Effector memory CD8-positive, alpha-beta T cell (primary cell): ENCODE data around the gene DGKG.

Experiments
- ATAC-seq: fragments of 150-1000 bp; cut with Tn5 transposase; replicated peaks from 2 replicates; pipeline ENCODE4 v1.10.0; 2021; ENCODE audit warnings: mild to moderate bottlenecking, moderate library complexity
- DNase-seq, 3 experiments: peaks; one replicate each; pipeline ENCODE4 v3.0.0; 2021
- H3K27ac Mint-ChIP-seq, 2 donors: one replicate each; pipeline ENCODE4 v1.8.0; 2022; ENCODE audit warnings: mild to moderate bottlenecking in 2 of 2, mixed read lengths in 2 of 2, moderate library complexity in 2 of 2
- H3K27me3 Mint-ChIP-seq, 2 donors: one replicate each; pipeline ENCODE4 v1.8.0; 2022; ENCODE audit warnings: mixed read lengths in 2 of 2
- H3K36me3 Mint-ChIP-seq: one replicate; pipeline ENCODE4 v1.8.0; 2022; ENCODE audit warnings: mild to moderate bottlenecking, moderate library complexity, mixed read lengths; ENCODE audit not compliant: insufficient read depth
- H3K4me1 Mint-ChIP-seq, 2 donors: one replicate each; pipeline ENCODE4 v1.8.0; 2022; ENCODE audit warnings: low read depth in 2 of 2, mixed read lengths in 2 of 2
- H3K4me3 Mint-ChIP-seq, 2 donors: one replicate each; pipeline ENCODE4 v1.8.0; 2022; ENCODE audit warnings: mild to moderate bottlenecking in 2 of 2, mixed read lengths in 2 of 2, moderate library complexity in 2 of 2
- H3K9me3 Mint-ChIP-seq, 2 donors: one replicate each; pipeline ENCODE4 v1.8.0; 2022; ENCODE audit warnings: mixed read lengths in 2 of 2

The DGKG gene

GRCh38 chr3:186144257-186144656, 217.8 kb downstream of the DGKG start:
- DNase-seq (no peak), ATAC-seq (no peak)
- H3K27ac Mint-ChIP-seq, result no peak overlapping the region
- no peaks in the 10 kb centered on the region for H3K36me3 Mint-ChIP-seq
- peaks cover 21 to 82% of the 10 kb centered on the region in 2 donors for H3K27me3 Mint-ChIP-seq
- no peaks in the 10 kb centered on the region for H3K9me3 Mint-ChIP-seq
- H3K4me1 Mint-ChIP-seq, result no peaks in the 10 kb centered on the region
- H3K4me3 Mint-ChIP-seq, result no peak overlapping the region

DNA sequence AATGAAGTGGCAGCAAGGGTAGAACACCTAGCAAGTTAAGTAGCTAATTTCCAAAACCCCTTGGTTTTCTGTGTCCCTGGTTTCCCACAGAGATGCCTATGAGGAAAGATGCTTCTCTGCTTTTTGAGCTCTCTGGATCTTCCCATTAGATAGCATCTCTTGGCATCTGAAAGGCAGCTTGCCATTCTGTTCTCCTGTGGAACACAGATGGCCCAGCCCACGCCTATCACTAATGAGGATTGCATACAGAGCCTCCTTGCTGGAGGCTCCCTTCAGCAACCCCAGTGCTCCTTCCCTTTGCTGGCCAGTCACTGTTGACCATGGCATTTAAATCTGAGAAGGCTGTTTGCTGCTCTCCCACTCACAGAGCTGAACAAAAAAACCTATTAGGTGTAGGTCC, 218.8 kb downstream of the DGKG start:
- DNase-seq (no peak), ATAC-seq (no peak)
- Mint-ChIP-seq H3K27ac (no peak overlapping the region), H3K36me3 (no peaks in the 10 kb centered on the region), H3K27me3 (peaks cover 18 to 83% of the 10 kb centered on the region in 2 donors), H3K4me3 (no peak overlapping the region), H3K4me1 (peaks cover 0 to 1% of the 10 kb centered on the region in 2 donors), H3K9me3 (no peaks in the 10 kb centered on the region)

DNA sequence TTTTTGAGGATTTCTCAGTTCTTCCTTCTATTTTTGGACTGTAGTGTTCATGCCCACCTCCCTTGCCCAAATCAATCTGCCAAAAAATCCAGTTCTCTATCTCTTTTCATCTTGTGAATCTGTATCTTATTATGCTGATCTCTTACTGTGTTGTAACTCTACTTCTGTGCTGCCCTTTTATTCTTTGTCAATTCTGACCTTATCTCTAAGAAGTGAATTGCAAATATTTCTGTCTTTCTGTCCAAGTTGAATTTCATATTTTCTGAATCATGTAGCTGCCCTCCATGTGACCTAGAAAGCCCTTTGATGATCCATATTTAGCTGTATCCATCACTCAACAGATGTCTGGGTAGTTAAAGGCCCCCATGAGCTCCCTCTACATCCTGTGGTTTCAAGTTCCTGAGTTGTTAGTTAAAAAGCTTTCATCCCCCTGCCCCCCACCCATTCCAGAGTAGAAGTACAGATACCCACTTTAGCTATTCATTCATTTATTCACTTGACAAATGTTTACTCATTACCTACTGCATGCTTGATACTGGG, 219.6 kb downstream of the DGKG start:
- ATAC-seq (no peak), DNase-seq (no peak)
- no peaks in the 10 kb centered on the region for H3K36me3 Mint-ChIP-seq
- H3K4me3 Mint-ChIP-seq, result no peak overlapping the region
- H3K4me1 Mint-ChIP-seq, result peaks cover 0 to 3% of the 10 kb centered on the region in 2 donors
- H3K27me3 Mint-ChIP-seq, result peaks cover 18 to 82% of the 10 kb centered on the region in 2 donors
- no peaks in the 10 kb centered on the region for H3K9me3 Mint-ChIP-seq
- no peak overlapping the region for H3K27ac Mint-ChIP-seq

DNA sequence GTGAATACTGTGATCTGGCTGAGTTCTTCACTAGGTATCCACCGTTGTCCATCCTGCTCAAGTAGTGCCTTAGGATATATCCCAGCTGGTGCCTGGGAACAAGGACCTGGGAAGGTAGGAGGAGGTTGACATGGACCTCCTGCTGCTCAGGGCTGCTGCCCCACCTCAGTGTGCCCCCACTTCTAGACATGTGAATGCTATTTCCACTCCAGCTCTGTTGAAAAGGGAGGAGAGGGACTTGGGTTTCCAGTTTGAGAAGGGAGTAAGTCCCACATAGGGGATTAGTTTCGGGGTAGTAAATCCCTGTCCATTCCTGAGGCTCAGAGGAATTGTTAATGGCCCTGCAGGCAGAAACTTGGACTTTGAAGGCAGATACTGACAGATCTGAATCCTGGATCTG, 220.2 kb downstream of the DGKG start:
- DNase-seq (no peak), ATAC-seq (no peak)
- Mint-ChIP-seq H3K27me3 (peaks cover 18 to 79% of the 10 kb centered on the region in 2 donors), H3K9me3 (no peaks in the 10 kb centered on the region), H3K4me3 (no peak overlapping the region), H3K36me3 (no peaks in the 10 kb centered on the region), H3K4me1 (peaks cover 0 to 3% of the 10 kb centered on the region in 2 donors), H3K27ac (no peak overlapping the region)

DNA sequence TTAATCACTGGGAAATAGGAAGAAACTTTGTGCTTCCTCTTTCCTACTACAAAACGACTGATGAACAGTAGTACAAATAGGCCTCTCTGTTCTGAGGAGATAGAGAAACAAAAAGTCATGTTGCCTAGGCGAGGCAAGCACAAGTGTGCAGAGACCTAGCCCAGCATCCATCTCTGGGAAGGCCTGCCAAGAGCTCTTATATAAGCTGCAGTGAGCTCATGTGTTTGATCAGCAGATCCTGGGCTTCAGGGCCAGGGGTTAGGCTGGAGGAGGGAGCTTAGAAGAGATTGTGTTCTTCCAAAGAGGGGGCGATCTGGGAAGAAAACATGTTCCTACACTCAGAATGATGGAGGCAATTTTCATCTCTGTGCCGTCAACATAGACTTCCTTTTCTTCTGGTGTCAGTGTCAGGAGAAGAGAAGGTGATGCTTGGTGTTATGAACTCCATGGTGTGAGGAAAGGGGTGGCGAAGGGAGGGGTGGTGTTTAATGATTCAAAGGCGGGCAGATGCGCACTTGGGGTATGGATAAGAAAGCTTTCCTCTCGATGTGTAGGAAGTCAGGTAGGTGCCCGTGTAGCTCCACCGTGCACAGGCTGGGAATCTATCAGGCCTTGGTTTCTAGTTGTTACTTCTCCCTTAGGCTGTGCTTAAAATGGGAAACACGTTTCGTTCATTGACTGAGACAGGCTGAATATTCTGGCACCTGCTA, 223.6 kb downstream of the DGKG start:
- no peaks in the 10 kb centered on the region for H3K9me3 Mint-ChIP-seq
- ATAC-seq, result no peak

DNA sequence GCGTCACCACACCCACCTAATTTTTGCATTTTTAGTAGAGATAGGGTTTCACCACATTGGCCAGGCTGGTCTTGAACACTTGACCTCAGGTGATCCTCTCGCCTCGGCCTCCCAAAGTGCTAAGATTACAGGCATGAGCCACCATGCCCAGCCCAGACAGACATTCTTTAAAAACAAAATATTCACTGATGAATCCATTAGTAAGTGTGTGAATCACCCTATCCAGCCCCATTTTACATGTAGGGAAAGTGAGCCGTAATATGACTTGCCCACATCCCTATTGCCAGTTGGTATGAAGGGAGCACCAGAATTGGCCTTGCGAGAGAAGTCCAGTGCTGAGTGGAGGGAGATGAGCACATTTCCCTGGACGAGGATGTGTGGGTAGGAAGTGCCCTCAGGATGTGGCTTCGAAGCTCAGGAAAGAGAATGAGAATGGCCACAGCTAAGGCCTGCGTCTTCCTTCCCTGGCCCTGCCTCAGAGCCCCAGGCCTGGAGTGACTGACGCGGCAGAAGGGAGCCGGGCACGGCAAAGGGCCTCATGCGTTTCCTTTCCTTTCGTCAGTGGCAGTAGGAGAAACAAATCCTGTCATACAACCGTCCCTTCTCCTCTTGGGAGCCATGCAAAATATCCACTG, 224.9 kb downstream of the DGKG start:
- H3K4me3 Mint-ChIP-seq, result no peak overlapping the region
- ATAC-seq (no peak), DNase-seq (no peak)
- H3K36me3 Mint-ChIP-seq, result no peaks in the 10 kb centered on the region
- H3K4me1 Mint-ChIP-seq, result peaks cover 0 to 3% of the 10 kb centered on the region in 2 donors
- peaks cover 18 to 80% of the 10 kb centered on the region in 2 donors for H3K27me3 Mint-ChIP-seq
- H3K27ac Mint-ChIP-seq, result no peak overlapping the region
- no peaks in the 10 kb centered on the region for H3K9me3 Mint-ChIP-seq

More for the DNA sequence above, 223.6 kb downstream of the DGKG start:
- Mint-ChIP-seq H3K36me3 (no peaks in the 10 kb centered on the region), H3K27ac (no peak overlapping the region), H3K4me3 (no peak overlapping the region), H3K4me1 (peaks cover 0 to 3% of the 10 kb centered on the region in 2 donors), H3K27me3 (peaks cover 20 to 78% of the 10 kb centered on the region in 2 donors)
- DNase-seq, result no peak

DNA sequence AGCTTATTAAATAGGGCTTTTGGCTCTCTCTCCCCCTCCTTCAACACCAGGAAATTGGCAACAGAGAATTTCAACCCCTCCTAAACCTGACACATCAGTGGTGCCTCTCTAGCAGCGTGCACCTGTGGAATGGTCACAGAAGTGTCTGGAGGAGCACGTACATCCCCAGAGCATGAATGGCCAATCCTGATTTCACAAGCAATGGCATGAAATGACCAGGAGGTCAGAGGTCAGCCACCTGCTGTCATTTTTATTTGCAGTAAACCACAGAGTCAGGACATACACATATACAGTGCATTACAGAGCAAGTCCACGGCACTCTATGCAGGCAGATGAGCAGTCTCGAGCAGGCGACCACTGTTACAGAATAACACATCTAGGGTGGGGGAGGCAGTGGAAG, 228.1 kb downstream of the DGKG start:
- ATAC-seq (no peak), DNase-seq (no peak)
- Mint-ChIP-seq H3K9me3 (no peaks in the 10 kb centered on the region), H3K4me3 (no peak overlapping the region), H3K36me3 (no peaks in the 10 kb centered on the region), H3K27me3 (peaks cover 11 to 72% of the 10 kb centered on the region in 2 donors), H3K4me1 (peaks cover 0 to 6% of the 10 kb centered on the region in 2 donors), H3K27ac (no peak overlapping the region)

GRCh38 chr3:186132487-186132886, 229.5 kb downstream of the DGKG start:
- no peaks in the 10 kb centered on the region for H3K9me3 Mint-ChIP-seq
- no peak for ATAC-seq
- no peak overlapping the region for H3K4me3 Mint-ChIP-seq
- peaks cover 0 to 3% of the 10 kb centered on the region in 2 donors for H3K4me1 Mint-ChIP-seq
- H3K27ac Mint-ChIP-seq, result no peak overlapping the region
- H3K27me3 Mint-ChIP-seq, result peaks cover 16 to 68% of the 10 kb centered on the region in 2 donors
- H3K36me3 Mint-ChIP-seq, result no peaks in the 10 kb centered on the region
- no peak for DNase-seq

DNA sequence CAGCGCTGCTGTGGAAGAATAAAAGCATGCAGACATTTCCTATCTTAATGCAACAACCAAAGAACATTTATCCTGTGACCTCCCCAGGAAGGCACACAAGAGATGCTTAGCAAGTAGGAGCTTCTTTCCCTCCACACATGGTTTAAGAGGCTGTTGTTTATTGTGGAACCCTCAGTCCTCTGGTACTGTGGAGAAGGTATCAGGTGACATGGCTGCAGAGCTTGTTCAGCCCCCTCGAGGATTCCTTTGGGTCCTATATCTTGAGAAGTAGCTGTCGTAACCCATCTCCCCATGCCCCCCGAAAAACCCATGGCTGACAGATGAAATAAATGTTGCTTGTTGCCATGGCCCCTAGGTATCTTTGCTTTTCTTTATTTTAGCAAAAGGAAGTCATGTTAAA, 232.8 kb downstream of the DGKG start:
- Mint-ChIP-seq H3K27me3 (peaks cover 13 to 47% of the 10 kb centered on the region in 2 donors), H3K9me3 (peaks cover 0 to 10% of the 10 kb centered on the region in 2 donors), H3K27ac (no peak overlapping the region), H3K4me3 (no peak overlapping the region), H3K4me1 (peaks cover 0 to 3% of the 10 kb centered on the region in 2 donors), H3K36me3 (no peaks in the 10 kb centered on the region)
- ATAC-seq (no peak), DNase-seq (no peak)

- ATAC-seq, result no peak
- no peak overlapping the region for H3K27ac Mint-ChIP-seq
- H3K4me1 Mint-ChIP-seq, result peaks cover 0 to 3% of the 10 kb centered on the region in 2 donors
- DNase-seq, result no peak
- no peak overlapping the region for H3K4me3 Mint-ChIP-seq
- H3K27me3 Mint-ChIP-seq, result peaks cover 15 to 47% of the 10 kb centered on the region in 2 donors
- peaks cover 0 to 10% of the 10 kb centered on the region in 2 donors for H3K9me3 Mint-ChIP-seq
- H3K36me3 Mint-ChIP-seq, result no peaks in the 10 kb centered on the region
Measured at GRCh38 chr3:186128158-186128557, 233.9 kb downstream of the DGKG start.

GRCh38 chr3:186127463-186127862, 234.6 kb downstream of the DGKG start:
- DNase-seq, result no peak
- no peak for ATAC-seq
- Mint-ChIP-seq H3K4me3 (no peak overlapping the region), H3K4me1 (peaks cover 0 to 3% of the 10 kb centered on the region in 2 donors), H3K36me3 (no peaks in the 10 kb centered on the region), H3K27me3 (peaks cover 21 to 47% of the 10 kb centered on the region in 2 donors), H3K27ac (no peak overlapping the region), H3K9me3 (peaks cover 0 to 10% of the 10 kb centered on the region in 2 donors)

DNA sequence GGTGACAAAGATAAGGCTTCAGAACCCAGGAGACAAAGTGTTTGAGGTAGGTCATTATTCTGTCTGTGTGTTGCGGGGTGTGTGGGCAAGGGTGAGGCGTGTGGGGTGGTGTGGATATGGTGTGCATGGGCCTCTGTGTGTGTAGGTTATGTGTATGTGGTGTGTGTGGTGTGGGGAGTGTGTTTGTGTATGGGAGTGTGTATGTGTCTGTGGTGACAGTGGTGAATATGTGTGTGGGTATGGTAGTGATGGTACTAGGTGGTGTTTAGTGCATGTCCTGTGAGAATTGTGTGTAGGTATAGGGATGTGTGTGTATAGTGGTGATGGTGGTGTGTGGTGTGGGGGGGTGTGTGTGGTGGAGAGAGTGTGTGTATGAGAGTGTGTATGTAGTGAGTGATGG, 236.9 kb downstream of the DGKG start:
- Mint-ChIP-seq H3K27ac (no peak overlapping the region), H3K9me3 (peaks cover 0 to 10% of the 10 kb centered on the region in 2 donors), H3K27me3 (peaks cover 39 to 46% of the 10 kb centered on the region in 2 donors), H3K4me3 (no peak overlapping the region), H3K36me3 (no peaks in the 10 kb centered on the region), H3K4me1 (no peaks in the 10 kb centered on the region)
- no peak for ATAC-seq
- no peak for DNase-seq

DNA sequence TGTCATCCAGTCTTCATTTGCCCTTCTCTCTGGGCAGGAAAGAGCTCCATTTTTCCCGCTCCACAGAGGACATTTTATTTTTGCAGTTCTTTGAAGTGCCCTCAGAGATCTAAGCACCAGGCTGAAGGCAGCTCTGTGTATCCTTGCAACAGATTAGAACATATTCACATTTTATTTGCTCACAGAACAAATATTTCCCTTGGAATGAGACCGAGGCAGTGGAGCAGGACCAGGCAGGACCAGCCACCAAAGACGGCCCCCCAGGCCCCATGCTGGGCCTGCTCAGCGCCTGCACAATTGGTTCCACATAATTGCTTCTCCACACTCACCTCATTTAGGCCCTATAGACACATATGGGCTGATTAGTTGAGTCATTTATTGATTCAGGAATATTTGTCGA, 237.4 kb downstream of the DGKG start:
- Mint-ChIP-seq H3K27me3 (peaks cover 44 to 51% of the 10 kb centered on the region in 2 donors), H3K4me1 (no peaks in the 10 kb centered on the region), H3K27ac (no peak overlapping the region), H3K4me3 (no peak overlapping the region), H3K9me3 (peaks cover 0 to 10% of the 10 kb centered on the region in 2 donors), H3K36me3 (no peaks in the 10 kb centered on the region)
- DNase-seq (no peak), ATAC-seq (no peak)

DNA sequence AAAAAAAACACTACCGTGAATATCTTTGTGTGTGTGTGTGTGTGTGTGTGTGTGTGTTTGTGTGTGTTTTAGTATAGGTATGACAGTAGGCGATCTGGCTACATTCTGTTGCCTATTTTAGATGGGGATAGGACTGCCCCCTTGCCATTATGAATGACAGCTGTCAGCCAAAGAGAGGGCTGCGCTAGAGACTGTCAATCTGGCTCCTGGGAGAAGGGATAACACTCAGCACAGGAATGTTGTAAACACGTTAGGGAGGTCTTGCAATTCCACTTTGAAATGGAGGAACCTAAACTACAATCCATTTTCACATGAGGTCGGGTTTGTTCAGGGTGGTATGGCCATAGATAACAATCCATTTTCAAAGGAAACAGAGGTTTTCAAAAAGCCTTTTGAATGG, 239.0 kb downstream of the DGKG start:
- ATAC-seq (no peak), DNase-seq (no peak)
- Mint-ChIP-seq H3K27me3 (peaks cover 52 to 60% of the 10 kb centered on the region in 2 donors), H3K27ac (no peak overlapping the region), H3K36me3 (no peaks in the 10 kb centered on the region), H3K4me3 (no peak overlapping the region), H3K4me1 (no peaks in the 10 kb centered on the region), H3K9me3 (peaks cover 0 to 10% of the 10 kb centered on the region in 2 donors)
